MM.1S (cell line): ENCODE measurements around the gene CAPN11.
"Not testable (repeated sequence)": the region's sequence is repeated elsewhere in the genome, so short reads cannot be mapped to it uniquely, and the experiment has no call there.

Experiments
- DNase-seq: peaks from one replicate; pipeline ENCODE4 v3.0.0-alpha.2; 2015
- H2AFZ ChIP-seq: fragments of 300-600 bp; sonication (generic); 2 replicates; pipeline ENCODE4 v1.6.0; 2016; ENCODE audit warnings: antibody characterized with exemption, low read length
- H3F3A ChIP-seq: fragments of 300-600 bp; sonication (generic); 2 replicates; pipeline ENCODE4 v1.6.1; 2016; ENCODE audit warnings: mild to moderate bottlenecking, antibody characterized with exemption, low read length, moderate library complexity, mixed read lengths; ENCODE audit not compliant: insufficient read depth
- H3K27ac ChIP-seq: fragments of 300-600 bp; sonication (generic); 2 replicates; pipeline ENCODE4 v1.5.1; 2016; ENCODE audit warnings: mild to moderate bottlenecking, low read length
- H3K27me3 ChIP-seq: fragments of 300-600 bp; sonication (generic); replicated peaks from 2 replicates; pipeline ENCODE4 v1.6.0; 2016; ENCODE audit warnings: low read length; ENCODE audit not compliant: insufficient read depth
- H3K36me3 ChIP-seq: fragments of 300-600 bp; sonication (generic); replicated peaks from 2 replicates; pipeline ENCODE4 v1.6.1; 2016; ENCODE audit warnings: mild to moderate bottlenecking, low read length, mixed read lengths; ENCODE audit not compliant: insufficient read depth
- H3K4me1 ChIP-seq: fragments of 300-600 bp; sonication (generic); 2 replicates; pipeline ENCODE4 v1.6.1; 2016; ENCODE audit warnings: low read length, mixed read lengths
- H3K4me2 ChIP-seq: fragments of 300-600 bp; sonication (generic); 2 replicates; pipeline ENCODE4 v1.6.0; 2016; ENCODE audit warnings: low read depth, low read length
- H3K4me3 ChIP-seq: fragments of 300-600 bp; sonication (generic); 2 replicates; pipeline ENCODE4 v1.5.1; 2016; ENCODE audit warnings: low read length, mixed read lengths
- H3K79me2 ChIP-seq: fragments of 300-600 bp; sonication (generic); 2 replicates; pipeline ENCODE4 v1.6.1; 2016; ENCODE audit warnings: mixed run types, low read length, mixed read lengths
- H3K9ac ChIP-seq: fragments of 300-600 bp; sonication (generic); 2 replicates; pipeline ENCODE4 v1.6.1; 2016; ENCODE audit warnings: low read length, mixed read lengths
- H3K9me2 ChIP-seq: fragments of 300-600 bp; sonication (generic); replicated peaks from 2 replicates; pipeline ENCODE4 v1.6.1; 2016; ENCODE audit warnings: mild to moderate bottlenecking, low read length, mixed read lengths; ENCODE audit not compliant: insufficient read depth
- H3K9me3 ChIP-seq: fragments of 300-600 bp; sonication (generic); replicated peaks from 2 replicates; pipeline ENCODE4 v1.6.1; 2016; ENCODE audit warnings: mild to moderate bottlenecking, low read length, mixed read lengths; ENCODE audit not compliant: insufficient read depth
- H4K20me1 ChIP-seq: fragments of 300-600 bp; sonication (generic); 2 replicates; pipeline ENCODE4 v1.6.1; 2016; ENCODE audit warnings: mild to moderate bottlenecking, low read length, moderate library complexity, mixed read lengths; ENCODE audit not compliant: insufficient read depth
- CTCF ChIP-seq: fragments of 300-600 bp; sonication (generic); IDR thresholded peaks from 2 replicates; pipeline ENCODE4 v1.5.1; 2016; ENCODE audit warnings: antibody characterized with exemption, low read length, mixed read lengths
- EZH2 ChIP-seq: fragments of 300-600 bp; sonication (generic); optimal IDR thresholded peaks from 2 replicates; pipeline ENCODE3; 2017; ENCODE audit warnings: low read depth, mild to moderate bottlenecking, antibody characterized with exemption, low read length, mixed read lengths
- EZH2phosphoT487 ChIP-seq: fragments of 300-600 bp; sonication (generic); IDR thresholded peaks from 2 replicates; pipeline ENCODE4 v1.6.1; 2018; ENCODE audit warnings: antibody characterized with exemption, low read length

The CAPN11 gene

GRCh38 chr6:44182911-44183390, 24.3 kb downstream of the CAPN11 start:
- Histone ChIP-seq H3K9me2 (no peaks in the 10 kb centered on the region), H3K27me3 (no peaks in the 10 kb centered on the region; the same call in none of the 2 replicates), H3K4me3 (no peak overlapping the region), H3K27ac (no peak overlapping the region), H3K9ac (no peak overlapping the region), H2AFZ (no peak overlapping the region), H3K4me1 (no peaks in the 10 kb centered on the region), H3F3A (no peaks in the 10 kb centered on the region), H3K36me3 (no peaks in the 10 kb centered on the region), H4K20me1 (no peaks in the 10 kb centered on the region), H3K79me2 (no peaks in the 10 kb centered on the region), H3K4me2 (no peak overlapping the region), H3K9me3 (no peaks in the 10 kb centered on the region)
- no peak for TF ChIP-seq EZH2
- TF ChIP-seq EZH2phosphoT487, result no peak
- no peak for TF ChIP-seq CTCF
- DNase-seq, result no peak

GRCh38 chr6:44183783-44184182, 25.2 kb downstream of the CAPN11 start:
- Histone ChIP-seq H3K27me3 (no peaks in the 10 kb centered on the region; the same call in 1 of the 2 replicates), H3K36me3 (no peaks in the 10 kb centered on the region), H4K20me1 (no peaks in the 10 kb centered on the region), H3K9me3 (no peaks in the 10 kb centered on the region), H3K79me2 (no peaks in the 10 kb centered on the region), H3K4me2 (no peak overlapping the region), H2AFZ (no peak overlapping the region), H3K9me2 (no peaks in the 10 kb centered on the region), H3F3A (no peaks in the 10 kb centered on the region), H3K4me3 (no peak overlapping the region), H3K9ac (no peak overlapping the region), H3K4me1 (no peaks in the 10 kb centered on the region), H3K27ac (no peak overlapping the region)
- DNase-seq, result no peak
- no peak for TF ChIP-seq EZH2phosphoT487
- no peak for TF ChIP-seq CTCF
- no peak for TF ChIP-seq EZH2

GRCh38 chr6:44185356-44185755, 26.7 kb downstream of the CAPN11 start:
- not testable (repeated sequence) for H3K9me2 ChIP-seq, H3K4me1 ChIP-seq, H4K20me1 ChIP-seq, H3K4me3 ChIP-seq, DNase-seq, H3K27me3 ChIP-seq, H3K36me3 ChIP-seq, H3K9ac ChIP-seq, H2AFZ ChIP-seq, H3K27ac ChIP-seq, H3K4me2 ChIP-seq, H3K79me2 ChIP-seq, H3F3A ChIP-seq, H3K9me3 ChIP-seq

- no peak overlapping the region for H3K9ac ChIP-seq
- no peaks in the 10 kb centered on the region for H4K20me1 ChIP-seq
- H3K79me2 ChIP-seq, result no peaks in the 10 kb centered on the region
- no peak overlapping the region for H2AFZ ChIP-seq
- H3K9me3 ChIP-seq, result no peaks in the 10 kb centered on the region
- no peaks in the 10 kb centered on the region for H3F3A ChIP-seq
- TF ChIP-seq CTCF, result no peak
- no peak for TF ChIP-seq EZH2
- no peak for TF ChIP-seq EZH2phosphoT487
- H3K9me2 ChIP-seq, result no peaks in the 10 kb centered on the region
- H3K36me3 ChIP-seq, result no peaks in the 10 kb centered on the region
- no peaks in the 10 kb centered on the region for H3K27me3 ChIP-seq
- no peak overlapping the region for H3K4me2 ChIP-seq
- H3K4me1 ChIP-seq, result no peaks in the 10 kb centered on the region
- no peak overlapping the region for H3K4me3 ChIP-seq
- no peak overlapping the region for H3K27ac ChIP-seq
- DNase-seq, result no peak
Measured at GRCh38 chr6:44185953-44186634, 27.5 kb downstream of the CAPN11 start.
